GM12878 (cell line): ENCODE results near the gene LY6G5B. TPM values are rescaled to one million over a fixed set of nuclear protein-coding genes. Genes with fewer than 3 reads are reported as not detected.
A peak's percentile ranks its signal among the peaks of the same experiment; 100 is the strongest.

Source experiments
- ATAC-seq: fragments of 200-7000 bp; cut with Tn5 transposase; 3 replicates; pipeline ENCODE4 v1.9.1; 2020; ENCODE audit warnings: mild to moderate bottlenecking, moderate library complexity
- BruUV-seq: library from RNA; stranded (reverse); fragments of 400-500 nt; replicated peaks from 2 replicates; lab custom pipeline; 2021; lab: Mats Ljungman, UMichigan
- CTCF ChIA-PET: fragments of 300-600 bp; sonication (Branson Sonifier 250); formaldehyde crosslinking; extraction: SDS; loops from one replicate; lab custom pipeline; 2021; ENCODE audit warnings: inconsistent platforms; lab: Yijun Ruan, JAX
- POLR2A ChIA-PET: fragments of 350-600 bp; formaldehyde crosslinking; extraction: SDS; loops from one replicate; lab custom pipeline; 2021; ENCODE audit warnings: inconsistent platforms; lab: Charles Lee
- RAD21 ChIA-PET: fragments of 300-600 bp; sonication (Branson Sonifier 250); formaldehyde crosslinking; loops from one replicate; lab custom pipeline; 2023; ENCODE audit warnings: antibody characterized with exemption; ENCODE audit not compliant: unreplicated experiment; lab: Charles Lee
- SMC1A ChIA-PET: fragments of 300-600 bp; sonication (Branson Sonifier 250); formaldehyde crosslinking; loops from one replicate; lab custom pipeline; 2023; ENCODE audit not compliant: unreplicated experiment, uncharacterized antibody; lab: Charles Lee
- DNase-seq: peaks from one replicate; pipeline ENCODE4 v3.0.0-alpha.2; 2011; ENCODE audit warnings: low read depth, low spot score
- FAIRE-seq: peaks from 3 replicates; lab custom pipeline; 2011; peaks lifted over from hg19 to GRCh38; lab: Jason Lieb, UNC
- H2AFZ ChIP-seq: 2 replicates; pipeline ENCODE4 v1.6.0; 2011; ENCODE audit warnings: low read depth, low read length, control low read depth; ENCODE audit not compliant: control insufficient read depth
- H3K27ac ChIP-seq: 2 replicates; pipeline ENCODE4 v1.5.1; 2011; ENCODE audit warnings: control low read depth; ENCODE audit not compliant: control insufficient read depth, insufficient read depth
- H3K27me3 ChIP-seq, 2 experiments: replicated peaks in 1 of 2; 2 replicates each; pipeline versions ENCODE4 v1.6.0 to v1.6.1; 2011; ENCODE audit warnings: low read length in 1 of 2; ENCODE audit not compliant: control insufficient read depth in 2 of 2, insufficient read depth in 2 of 2
- H3K36me3 ChIP-seq, 2 experiments: 2 replicates each; pipeline ENCODE4 v1.5.1; 2011; ENCODE audit warnings: low read length in 1 of 2; ENCODE audit not compliant: control insufficient read depth in 2 of 2, insufficient read depth in 2 of 2
- H3K4me1 ChIP-seq: 2 replicates; pipeline ENCODE4 v1.6.1; 2011; ENCODE audit warnings: mild to moderate bottlenecking, low read length, moderate library complexity, mixed read lengths; ENCODE audit not compliant: control insufficient read depth, insufficient read depth
- H3K4me2 ChIP-seq: 2 replicates; pipeline ENCODE4 v1.6.0; 2011; ENCODE audit warnings: control low read depth; ENCODE audit not compliant: control insufficient read depth, insufficient read depth
- H3K4me3 ChIP-seq: fragments of 200-600 bp; sonication (generic); 2 replicates; pipeline ENCODE4 v1.5.1; 2016
- H3K79me2 ChIP-seq: 2 replicates; pipeline ENCODE4 v1.6.0; 2011; ENCODE audit warnings: low read length; ENCODE audit not compliant: control insufficient read depth, insufficient read depth
- H3K9ac ChIP-seq: 2 replicates; pipeline ENCODE4 v1.8.0; 2011; ENCODE audit warnings: low read length, control low read depth, mixed read lengths; ENCODE audit not compliant: control insufficient read depth, insufficient read depth
- H3K9me3 ChIP-seq: replicated peaks from 3 replicates; pipeline ENCODE4 v1.5.1; 2011; ENCODE audit warnings: mild to moderate bottlenecking, low read length; ENCODE audit not compliant: control insufficient read depth, insufficient read depth
- H4K20me1 ChIP-seq: 2 replicates; pipeline ENCODE4 v1.6.0; 2011; ENCODE audit not compliant: control insufficient read depth, insufficient read depth
- CBX5 ChIP-seq: sonication (generic); IDR thresholded peaks from 2 replicates; pipeline ENCODE4 v1.6.1; 2016; ENCODE audit warnings: low read depth, moderate library complexity, mild to moderate bottlenecking, inconsistent platforms
- IKZF2 ChIP-seq, 2 experiments: fragments of 450-650 bp; IDR thresholded peaks; 2 replicates each; pipeline ENCODE4 v1.6.1; 2017; ENCODE audit warnings: mild to moderate bottlenecking in 2 of 2, moderate library complexity in 2 of 2
- KLF5 ChIP-seq: fragments of 450-650 bp; IDR thresholded peaks from 2 replicates; pipeline ENCODE4 v1.6.1; 2014; ENCODE audit warnings: mild to moderate bottlenecking; ENCODE audit not compliant: partially characterized antibody
- MAX ChIP-seq: IDR thresholded peaks from 2 replicates; pipeline ENCODE4 v1.6.1; 2012; ENCODE audit warnings: low read depth, low read length, improper control_type of control experiment
- NFYB ChIP-seq: IDR thresholded peaks from 2 replicates; pipeline ENCODE4 v1.6.1; 2011; ENCODE audit warnings: low read depth, mild to moderate bottlenecking, low read length, improper control_type of control experiment, moderate library complexity; ENCODE audit not compliant: insufficient read depth
- RCOR1 ChIP-seq: conservative IDR thresholded peaks from 2 replicates; pipeline ENCODE4 v1.6.1; 2012; ENCODE audit warnings: low read depth, low read length, improper control_type of control experiment
- RUNX3 ChIP-seq: IDR thresholded peaks from 2 replicates; pipeline ENCODE4 v1.6.1; 2012; ENCODE audit warnings: low read length, inconsistent platforms
- SIN3A ChIP-seq: IDR thresholded peaks from 2 replicates; pipeline ENCODE4 v1.6.1; 2012; ENCODE audit warnings: low read depth, low read length, improper control_type of control experiment
- SIX5 ChIP-seq: IDR thresholded peaks from 2 replicates; pipeline ENCODE4 v1.6.1; 2011; ENCODE audit warnings: mild to moderate bottlenecking, low read depth, low read length, moderate library complexity; ENCODE audit not compliant: severe bottlenecking
- SP1 ChIP-seq: IDR thresholded peaks from one replicate; pipeline ENCODE4 v1.6.1; 2011; ENCODE audit warnings: low read depth, low read length
- TAF1 ChIP-seq: IDR thresholded peaks from 2 replicates; pipeline ENCODE4 v1.6.1; 2011; ENCODE audit warnings: mild to moderate bottlenecking, low read depth, low read length, borderline replicate concordance
- ZNF217 ChIP-seq: fragments of 450-650 bp; IDR thresholded peaks from 2 replicates; pipeline ENCODE4 v1.6.1; 2017; ENCODE audit warnings: antibody characterized with exemption, mild to moderate bottlenecking
- WGBS: methylation state at CpG from one replicate; pipeline ENCODE4 v1.1.6; 2016; ENCODE audit warnings: low lambda C conversion rate; ENCODE audit not compliant: insufficient replicate concordance, insufficient coverage; ENCODE audit errors: missing lambda C conversion rate; 5-methylcytosine and 5-hydroxymethylcytosine counted together
- in situ Hi-C: fragments of 300-500 bp; cut with MboI; formaldehyde crosslinking; loops from 9 replicates; pipeline ENCODE4 v1.14.3; 2018; ENCODE audit warnings: mixed read lengths
- intact Hi-C: fragments of 100-400 bp; cut with micrococcal nuclease; formaldehyde crosslinking; loops from one replicate; pipeline ENCODE4 v1.14.2; 2022; ENCODE audit not compliant: unreplicated experiment
- polyA plus RNA-seq, 11 experiments: library from polyadenylated mRNA; depleted of rRNA in 4 of 11; unstranded in 6 of 11; stranded (reverse) in 5 of 11; fragments of >200 nt; fragmentation: Nextera tagmentation in 4 of 11; fragmentation: Illumina TruSeq in 1 of 11; extraction: Ambion mirVana in 4 of 11; extraction: Trizol in 1 of 11; gene quantifications; 1 replicate in 1 of 11; 2 replicates in 10 of 11; pipeline versions ENCODE4 v1.2.1 to v1.2.3, GENCODE V29; 2011 to 2016; ENCODE audit warnings: inconsistent platforms in 2 of 11, missing spikeins in 2 of 11, low read depth in 1 of 11
- total RNA-seq, 4 experiments: library from RNA; depleted of rRNA in 3 of 4; stranded (reverse); fragments of >200 nt in 3 of 4; fragmentation: Illumina TruSeq in 1 of 4; extraction: Trizol in 1 of 4; gene quantifications; 2 replicates each; pipeline versions ENCODE4 v1.2.1 to v1.2.3, GENCODE V29; 2013 to 2021
- TF ChIP-seq, protein P1 (sequence below): fragments of 450-650 bp; IDR thresholded peaks from 2 replicates; pipeline ENCODE4 v1.6.1; 2018; ENCODE audit warnings: mild to moderate bottlenecking, low read depth, moderate library complexity; ENCODE audit not compliant: partially characterized antibody
- TF ChIP-seq, protein P2 (sequence below): fragments of 450-650 bp; IDR thresholded peaks from 2 replicates; pipeline ENCODE4 v1.6.1; 2017; ENCODE audit warnings: mild to moderate bottlenecking

The LY6G5B gene
- total and polyA plus RNA-seq, 10 of the 15 experiments (the other 5 are each of a cell fraction or from before 2014, with no cell fraction given) = 3.2 to 16.5 (median 7.5) TPM

DNA sequence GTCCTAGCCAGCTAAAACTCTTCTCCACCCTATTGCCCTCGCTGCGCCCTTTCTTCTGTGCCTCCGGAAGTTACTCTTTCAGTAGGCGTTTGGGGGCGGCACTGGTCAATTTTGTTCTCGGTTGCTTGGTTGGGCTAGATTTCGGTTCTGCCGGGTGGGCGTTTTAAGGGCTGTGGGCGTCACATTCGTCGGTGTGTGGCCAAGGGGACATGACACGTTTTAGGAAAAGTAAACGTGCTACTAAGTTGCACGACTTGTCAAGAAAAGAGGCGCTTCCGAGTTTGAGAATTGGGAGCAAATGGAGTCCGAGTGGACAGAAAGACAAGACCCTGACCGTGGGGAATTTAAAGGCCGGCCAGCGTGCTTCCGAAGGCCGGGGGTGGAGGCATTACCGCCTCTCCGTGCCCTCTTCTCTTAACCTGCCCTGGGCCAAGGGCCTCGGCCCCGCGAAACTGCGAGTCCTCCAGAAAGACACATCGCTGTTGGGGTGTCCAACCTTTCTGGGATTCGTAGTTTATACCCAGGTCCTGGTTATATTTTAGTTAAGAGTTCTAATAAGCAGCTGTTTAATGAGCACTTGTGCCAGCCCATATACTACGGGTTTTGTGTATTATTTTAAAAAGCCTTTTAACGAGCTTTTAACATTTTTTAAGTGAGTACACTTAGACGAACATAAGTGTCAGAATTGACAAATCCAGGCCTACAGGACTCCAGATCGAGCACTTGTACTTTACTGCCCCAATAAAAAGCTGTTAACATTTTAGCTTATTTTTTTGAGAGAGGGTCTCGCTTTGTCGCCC is 16.7 kb upstream of the LY6G5B start:
- DNase-seq = no peak
- H3K9ac ChIP-seq = peak overlapping the region; percentile 91
- peak overlapping the region; percentile 99 for H3K27ac ChIP-seq
- H3K4me1 ChIP-seq = peaks cover 8% of the 10 kb centered on the region; the same call in 1 of the 2 replicates
- H2AFZ ChIP-seq = peak overlapping the region; percentile 87
- in situ Hi-C loops = no loop called here
- POLR2A ChIA-PET = interaction anchor here (0.6 to 6.3 kb wide), 24 partner anchors 10 to 306 kb away, joined by 3 to 107 read pairs (median 4); partner anchors contain the start of genes C6orf47, CLIC1, CSNK2B and DDX39B
- H3K4me2 ChIP-seq = peak overlapping the region; percentile 75
- SMC1A ChIA-PET = interaction anchor here (0.7 to 5.0 kb wide), 17 partner anchors 8 to 210 kb away, joined by 3 to 31 read pairs (median 4); partner anchors contain the start of genes AIF1, C6orf47, GPANK1 and NEU1
- intact Hi-C loops = loop anchor here (1.0 to 2.0 kb wide), 3 partner anchors 33 to 156 kb away; partner anchors contain the start of genes ATP6V1G2, NFKBIL1 and PRRC2A
- BruUV-seq = TSS peak; percentile 99
- H3K4me3 ChIP-seq = peak overlapping the region; percentile 91
- peaks cover 10 to 22% of the 10 kb centered on the region in 2 experiments for H3K36me3 ChIP-seq
- peak; percentile 84 for ATAC-seq
- H3K27me3 ChIP-seq = no peaks in the 10 kb centered on the region
- no peaks in the 10 kb centered on the region; the same call in 1 of the 2 replicates for H4K20me1 ChIP-seq
- CTCF ChIA-PET = interaction anchor here (0.6 to 3.6 kb wide), 13 partner anchors 8 to 177 kb away, joined by 3 to 19 read pairs (median 4); partner anchors contain the start of genes ABHD16A, C6orf47 and GPANK1
- no peaks in the 10 kb centered on the region for H3K9me3 ChIP-seq
- peaks cover 50% of the 10 kb centered on the region for H3K79me2 ChIP-seq
- RAD21 ChIA-PET = interaction anchor here (0.7 to 2.5 kb wide), 14 partner anchors 8 to 210 kb away, joined by 3 to 11 read pairs (median 3); partner anchors contain the start of genes C6orf47, CLIC1, GPANK1 and NEU1
- 7% methylated on average over 37 of the region's 37 CpGs for WGBS
- peak; percentile 96 for FAIRE-seq
- TF ChIP-seq SIN3A (no peak; the same call in 1 of the 2 replicates), MAX (peak; percentile 4; the same call in 1 of the 2 replicates), SP1 (no peak), RCOR1 (0 out of 2 replicates have a peak, but pooled peaks have one; percentile 30), CBX5 (peak; percentile 21; the same call in 1 of the 2 replicates), SIX5 (peak; percentile 0), IKZF2 (IDR thresholded peaks at IDR 0.05) (peak in 1 of 2 experiments; percentile 50; a peak in 3 of 4 replicates), KLF5 (peak; percentile 47), RUNX3 (peak; percentile 83), TAF1 (peak; percentile 68; the same call in 1 of the 2 replicates), NFYB (0 out of 2 replicates have a peak, but pooled peaks have one; percentile 4), ZNF217 (no peak)
- TF ChIP-seq, protein P1, sequence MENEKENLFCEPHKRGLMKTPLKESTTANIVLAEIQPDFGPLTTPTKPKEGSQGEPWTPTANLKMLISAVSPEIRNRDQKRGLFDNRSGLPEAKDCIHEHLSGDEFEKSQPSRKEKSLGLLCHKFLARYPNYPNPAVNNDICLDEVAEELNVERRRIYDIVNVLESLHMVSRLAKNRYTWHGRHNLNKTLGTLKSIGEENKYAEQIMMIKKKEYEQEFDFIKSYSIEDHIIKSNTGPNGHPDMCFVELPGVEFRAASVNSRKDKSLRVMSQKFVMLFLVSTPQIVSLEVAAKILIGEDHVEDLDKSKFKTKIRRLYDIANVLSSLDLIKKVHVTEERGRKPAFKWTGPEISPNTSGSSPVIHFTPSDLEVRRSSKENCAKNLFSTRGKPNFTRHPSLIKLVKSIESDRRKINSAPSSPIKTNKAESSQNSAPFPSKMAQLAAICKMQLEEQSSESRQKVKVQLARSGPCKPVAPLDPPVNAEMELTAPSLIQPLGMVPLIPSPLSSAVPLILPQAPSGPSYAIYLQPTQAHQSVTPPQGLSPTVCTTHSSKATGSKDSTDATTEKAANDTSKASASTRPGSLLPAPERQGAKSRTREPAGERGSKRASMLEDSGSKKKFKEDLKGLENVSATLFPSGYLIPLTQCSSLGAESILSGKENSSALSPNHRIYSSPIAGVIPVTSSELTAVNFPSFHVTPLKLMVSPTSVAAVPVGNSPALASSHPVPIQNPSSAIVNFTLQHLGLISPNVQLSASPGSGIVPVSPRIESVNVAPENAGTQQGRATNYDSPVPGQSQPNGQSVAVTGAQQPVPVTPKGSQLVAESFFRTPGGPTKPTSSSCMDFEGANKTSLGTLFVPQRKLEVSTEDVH = peak; percentile 68
- TF ChIP-seq, protein P2, sequence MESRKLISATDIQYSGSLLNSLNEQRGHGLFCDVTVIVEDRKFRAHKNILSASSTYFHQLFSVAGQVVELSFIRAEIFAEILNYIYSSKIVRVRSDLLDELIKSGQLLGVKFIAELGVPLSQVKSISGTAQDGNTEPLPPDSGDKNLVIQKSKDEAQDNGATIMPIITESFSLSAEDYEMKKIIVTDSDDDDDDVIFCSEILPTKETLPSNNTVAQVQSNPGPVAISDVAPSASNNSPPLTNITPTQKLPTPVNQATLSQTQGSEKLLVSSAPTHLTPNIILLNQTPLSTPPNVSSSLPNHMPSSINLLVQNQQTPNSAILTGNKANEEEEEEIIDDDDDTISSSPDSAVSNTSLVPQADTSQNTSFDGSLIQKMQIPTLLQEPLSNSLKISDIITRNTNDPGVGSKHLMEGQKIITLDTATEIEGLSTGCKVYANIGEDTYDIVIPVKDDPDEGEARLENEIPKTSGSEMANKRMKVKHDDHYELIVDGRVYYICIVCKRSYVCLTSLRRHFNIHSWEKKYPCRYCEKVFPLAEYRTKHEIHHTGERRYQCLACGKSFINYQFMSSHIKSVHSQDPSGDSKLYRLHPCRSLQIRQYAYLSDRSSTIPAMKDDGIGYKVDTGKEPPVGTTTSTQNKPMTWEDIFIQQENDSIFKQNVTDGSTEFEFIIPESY = 0 out of 2 replicates have a peak, but pooled peaks have one; percentile 1
